GM21367 (cell line): ENCODE data around the gene DDRGK1.
"Not testable (repeated sequence)": the region's sequence is repeated elsewhere in the genome, so short reads cannot be mapped to it uniquely, and the experiment has no call there.

Source experiments
- ATAC-seq: cut with Tn5 transposase; IDR thresholded peaks from one replicate; pipeline ENCODE4 v1.9.1; 2021; ENCODE audit not compliant: unreplicated experiment

DDRGK1 gene

GRCh38 chr20:3166338-3166912 lies 38.1 kb downstream of the DDRGK1 start:
- no peak for ATAC-seq

- ATAC-seq, result no peak
Observed at GRCh38 chr20:3165473-3166337, 38.8 kb downstream of the DDRGK1 start.

GRCh38 chr20:3164763-3165410 lies 39.6 kb downstream of the DDRGK1 start:
- ATAC-seq, result no peak

GRCh38 chr20:3164043-3164762 lies 40.3 kb downstream of the DDRGK1 start:
- ATAC-seq, result no peak

GRCh38 chr20:3163099-3164042 lies 41.1 kb downstream of the DDRGK1 start:
- ATAC-seq, result no peak

- ATAC-seq, result no peak
Observed at GRCh38 chr20:3162080-3162611, 42.3 kb downstream of the DDRGK1 start.

GRCh38 chr20:3161316-3162079 lies 43.0 kb downstream of the DDRGK1 start:
- no peak for ATAC-seq

- no peak for ATAC-seq
Observed at GRCh38 chr20:3160418-3160817, 44.1 kb downstream of the DDRGK1 start.

- ATAC-seq, result no peak
Observed at GRCh38 chr20:3158968-3159431, 45.5 kb downstream of the DDRGK1 start.

- ATAC-seq, result no peak
Observed at GRCh38 chr20:3157817-3158216, 46.7 kb downstream of the DDRGK1 start.

GRCh38 chr20:3156811-3157619 lies 47.5 kb downstream of the DDRGK1 start:
- ATAC-seq, result peak; percentile 40

GRCh38 chr20:3152057-3152644 lies 52.3 kb downstream of the DDRGK1 start:
- not testable (repeated sequence) for ATAC-seq

- ATAC-seq, result no peak
Observed at GRCh38 chr20:3150908-3151307, 53.6 kb downstream of the DDRGK1 start.

GRCh38 chr20:3146732-3147341 lies 57.6 kb downstream of the DDRGK1 start:
- no peak for ATAC-seq

GRCh38 chr20:3141757-3142156 lies 62.7 kb downstream of the DDRGK1 start:
- ATAC-seq, result no peak
